ENCODE results near the gene ZNF599. TPM values are rescaled to one million over a fixed set of nuclear protein-coding genes. Genes with fewer than 3 reads are reported as not detected.

The ZNF599 gene
- total and polyA plus RNA-seq, 2 experiments from 2014 or later: 3.6 to 6.0 TPM

DNA sequence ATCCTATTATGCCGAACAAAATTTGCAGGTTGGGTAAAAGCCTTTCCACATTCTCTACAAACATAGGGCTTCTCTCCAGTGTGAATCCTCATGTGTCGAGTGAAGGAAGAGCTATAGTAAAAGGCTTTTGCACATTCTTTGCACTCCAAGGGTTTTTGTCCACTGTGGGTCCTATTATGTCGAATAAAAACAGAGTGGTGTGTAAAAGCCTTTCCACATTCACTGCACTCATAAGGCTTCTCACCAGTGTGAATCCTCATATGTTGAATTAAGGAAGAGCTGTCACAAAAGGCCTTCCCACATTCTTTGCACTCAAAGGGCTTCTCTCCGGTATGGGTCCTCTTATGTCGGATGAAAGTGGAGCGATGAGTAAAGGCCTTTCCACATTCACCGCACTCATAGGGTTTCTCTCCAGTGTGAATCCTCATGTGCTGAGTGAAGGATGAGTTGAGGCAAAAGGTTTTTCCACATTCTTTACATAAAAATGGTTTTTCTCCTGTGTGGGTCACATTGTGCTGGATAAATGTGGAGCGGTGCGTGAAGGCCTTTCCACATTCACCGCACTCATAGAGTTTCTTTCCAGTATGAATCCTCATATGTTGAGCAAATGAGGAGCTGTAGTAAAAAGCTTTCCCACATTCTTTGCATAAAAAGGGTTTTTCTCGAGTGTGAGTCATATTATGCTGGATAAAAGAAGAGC lies 13.6 kb downstream of the ZNF599 start:
- TF ChIP-seq, protein P1, sequence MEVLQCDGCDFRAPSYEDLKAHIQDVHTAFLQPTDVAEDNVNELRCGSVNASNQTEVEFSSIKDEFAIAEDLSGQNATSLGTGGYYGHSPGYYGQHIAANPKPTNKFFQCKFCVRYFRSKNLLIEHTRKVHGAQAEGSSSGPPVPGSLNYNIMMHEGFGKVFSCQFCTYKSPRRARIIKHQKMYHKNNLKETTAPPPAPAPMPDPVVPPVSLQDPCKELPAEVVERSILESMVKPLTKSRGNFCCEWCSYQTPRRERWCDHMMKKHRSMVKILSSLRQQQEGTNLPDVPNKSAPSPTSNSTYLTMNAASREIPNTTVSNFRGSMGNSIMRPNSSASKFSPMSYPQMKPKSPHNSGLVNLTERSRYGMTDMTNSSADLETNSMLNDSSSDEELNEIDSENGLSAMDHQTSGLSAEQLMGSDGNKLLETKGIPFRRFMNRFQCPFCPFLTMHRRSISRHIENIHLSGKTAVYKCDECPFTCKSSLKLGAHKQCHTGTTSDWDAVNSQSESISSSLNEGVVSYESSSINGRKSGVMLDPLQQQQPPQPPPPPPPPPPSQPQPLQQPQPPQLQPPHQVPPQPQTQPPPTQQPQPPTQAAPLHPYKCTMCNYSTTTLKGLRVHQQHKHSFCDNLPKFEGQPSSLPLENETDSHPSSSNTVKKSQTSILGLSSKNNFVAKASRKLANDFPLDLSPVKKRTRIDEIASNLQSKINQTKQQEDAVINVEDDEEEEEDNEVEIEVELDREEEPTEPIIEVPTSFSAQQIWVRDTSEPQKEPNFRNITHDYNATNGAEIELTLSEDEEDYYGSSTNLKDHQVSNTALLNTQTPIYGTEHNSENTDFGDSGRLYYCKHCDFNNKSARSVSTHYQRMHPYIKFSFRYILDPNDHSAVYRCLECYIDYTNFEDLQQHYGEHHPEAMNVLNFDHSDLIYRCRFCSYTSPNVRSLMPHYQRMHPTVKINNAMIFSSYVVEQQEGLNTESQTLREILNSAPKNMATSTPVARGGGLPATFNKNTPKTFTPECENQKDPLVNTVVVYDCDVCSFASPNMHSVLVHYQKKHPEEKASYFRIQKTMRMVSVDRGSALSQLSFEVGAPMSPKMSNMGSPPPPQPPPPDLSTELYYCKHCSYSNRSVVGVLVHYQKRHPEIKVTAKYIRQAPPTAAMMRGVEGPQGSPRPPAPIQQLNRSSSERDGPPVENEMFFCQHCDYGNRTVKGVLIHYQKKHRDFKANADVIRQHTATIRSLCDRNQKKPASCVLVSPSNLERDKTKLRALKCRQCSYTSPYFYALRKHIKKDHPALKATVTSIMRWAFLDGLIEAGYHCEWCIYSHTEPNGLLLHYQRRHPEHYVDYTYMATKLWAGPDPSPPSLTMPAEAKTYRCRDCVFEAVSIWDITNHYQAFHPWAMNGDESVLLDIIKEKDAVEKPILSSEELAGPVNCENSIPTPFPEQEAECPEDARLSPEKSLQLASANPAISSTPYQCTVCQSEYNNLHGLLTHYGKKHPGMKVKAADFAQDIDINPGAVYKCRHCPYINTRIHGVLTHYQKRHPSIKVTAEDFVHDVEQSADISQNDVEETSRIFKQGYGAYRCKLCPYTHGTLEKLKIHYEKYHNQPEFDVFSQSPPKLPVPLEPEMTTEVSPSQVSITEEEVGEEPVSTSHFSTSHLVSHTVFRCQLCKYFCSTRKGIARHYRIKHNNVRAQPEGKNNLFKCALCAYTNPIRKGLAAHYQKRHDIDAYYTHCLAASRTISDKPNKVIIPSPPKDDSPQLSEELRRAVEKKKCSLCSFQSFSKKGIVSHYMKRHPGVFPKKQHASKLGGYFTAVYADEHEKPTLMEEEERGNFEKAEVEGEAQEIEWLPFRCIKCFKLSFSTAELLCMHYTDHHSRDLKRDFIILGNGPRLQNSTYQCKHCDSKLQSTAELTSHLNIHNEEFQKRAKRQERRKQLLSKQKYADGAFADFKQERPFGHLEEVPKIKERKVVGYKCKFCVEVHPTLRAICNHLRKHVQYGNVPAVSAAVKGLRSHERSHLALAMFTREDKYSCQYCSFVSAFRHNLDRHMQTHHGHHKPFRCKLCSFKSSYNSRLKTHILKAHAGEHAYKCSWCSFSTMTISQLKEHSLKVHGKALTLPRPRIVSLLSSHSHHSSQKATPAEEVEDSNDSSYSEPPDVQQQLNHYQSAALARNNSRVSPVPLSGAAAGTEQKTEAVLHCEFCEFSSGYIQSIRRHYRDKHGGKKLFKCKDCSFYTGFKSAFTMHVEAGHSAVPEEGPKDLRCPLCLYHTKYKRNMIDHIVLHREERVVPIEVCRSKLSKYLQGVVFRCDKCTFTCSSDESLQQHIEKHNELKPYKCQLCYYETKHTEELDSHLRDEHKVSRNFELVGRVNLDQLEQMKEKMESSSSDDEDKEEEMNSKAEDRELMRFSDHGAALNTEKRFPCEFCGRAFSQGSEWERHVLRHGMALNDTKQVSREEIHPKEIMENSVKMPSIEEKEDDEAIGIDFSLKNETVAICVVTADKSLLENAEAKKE (CRISPR knock-in tag; IDR thresholded peaks at IDR 0.05): no peak
- TF ChIP-seq EZH2phosphoT487 (IDR thresholded peaks at IDR 0.05; ENCODE audit: unreplicated experiment): no peak
- TF ChIP-seq, protein P2, sequence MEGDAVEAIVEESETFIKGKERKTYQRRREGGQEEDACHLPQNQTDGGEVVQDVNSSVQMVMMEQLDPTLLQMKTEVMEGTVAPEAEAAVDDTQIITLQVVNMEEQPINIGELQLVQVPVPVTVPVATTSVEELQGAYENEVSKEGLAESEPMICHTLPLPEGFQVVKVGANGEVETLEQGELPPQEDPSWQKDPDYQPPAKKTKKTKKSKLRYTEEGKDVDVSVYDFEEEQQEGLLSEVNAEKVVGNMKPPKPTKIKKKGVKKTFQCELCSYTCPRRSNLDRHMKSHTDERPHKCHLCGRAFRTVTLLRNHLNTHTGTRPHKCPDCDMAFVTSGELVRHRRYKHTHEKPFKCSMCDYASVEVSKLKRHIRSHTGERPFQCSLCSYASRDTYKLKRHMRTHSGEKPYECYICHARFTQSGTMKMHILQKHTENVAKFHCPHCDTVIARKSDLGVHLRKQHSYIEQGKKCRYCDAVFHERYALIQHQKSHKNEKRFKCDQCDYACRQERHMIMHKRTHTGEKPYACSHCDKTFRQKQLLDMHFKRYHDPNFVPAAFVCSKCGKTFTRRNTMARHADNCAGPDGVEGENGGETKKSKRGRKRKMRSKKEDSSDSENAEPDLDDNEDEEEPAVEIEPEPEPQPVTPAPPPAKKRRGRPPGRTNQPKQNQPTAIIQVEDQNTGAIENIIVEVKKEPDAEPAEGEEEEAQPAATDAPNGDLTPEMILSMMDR (conservative IDR thresholded peaks at IDR 0.05; ENCODE audit: low read depth in 2 of 2): no peak
- TF ChIP-seq, protein P3, sequence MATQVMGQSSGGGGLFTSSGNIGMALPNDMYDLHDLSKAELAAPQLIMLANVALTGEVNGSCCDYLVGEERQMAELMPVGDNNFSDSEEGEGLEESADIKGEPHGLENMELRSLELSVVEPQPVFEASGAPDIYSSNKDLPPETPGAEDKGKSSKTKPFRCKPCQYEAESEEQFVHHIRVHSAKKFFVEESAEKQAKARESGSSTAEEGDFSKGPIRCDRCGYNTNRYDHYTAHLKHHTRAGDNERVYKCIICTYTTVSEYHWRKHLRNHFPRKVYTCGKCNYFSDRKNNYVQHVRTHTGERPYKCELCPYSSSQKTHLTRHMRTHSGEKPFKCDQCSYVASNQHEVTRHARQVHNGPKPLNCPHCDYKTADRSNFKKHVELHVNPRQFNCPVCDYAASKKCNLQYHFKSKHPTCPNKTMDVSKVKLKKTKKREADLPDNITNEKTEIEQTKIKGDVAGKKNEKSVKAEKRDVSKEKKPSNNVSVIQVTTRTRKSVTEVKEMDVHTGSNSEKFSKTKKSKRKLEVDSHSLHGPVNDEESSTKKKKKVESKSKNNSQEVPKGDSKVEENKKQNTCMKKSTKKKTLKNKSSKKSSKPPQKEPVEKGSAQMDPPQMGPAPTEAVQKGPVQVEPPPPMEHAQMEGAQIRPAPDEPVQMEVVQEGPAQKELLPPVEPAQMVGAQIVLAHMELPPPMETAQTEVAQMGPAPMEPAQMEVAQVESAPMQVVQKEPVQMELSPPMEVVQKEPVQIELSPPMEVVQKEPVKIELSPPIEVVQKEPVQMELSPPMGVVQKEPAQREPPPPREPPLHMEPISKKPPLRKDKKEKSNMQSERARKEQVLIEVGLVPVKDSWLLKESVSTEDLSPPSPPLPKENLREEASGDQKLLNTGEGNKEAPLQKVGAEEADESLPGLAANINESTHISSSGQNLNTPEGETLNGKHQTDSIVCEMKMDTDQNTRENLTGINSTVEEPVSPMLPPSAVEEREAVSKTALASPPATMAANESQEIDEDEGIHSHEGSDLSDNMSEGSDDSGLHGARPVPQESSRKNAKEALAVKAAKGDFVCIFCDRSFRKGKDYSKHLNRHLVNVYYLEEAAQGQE (IDR thresholded peaks at IDR 0.05; ENCODE audit: unreplicated experiment): no peak
- no peak for TF ChIP-seq ZNF114 (CRISPR knock-in tag; IDR thresholded peaks at IDR 0.05)
- TF ChIP-seq, protein P4, sequence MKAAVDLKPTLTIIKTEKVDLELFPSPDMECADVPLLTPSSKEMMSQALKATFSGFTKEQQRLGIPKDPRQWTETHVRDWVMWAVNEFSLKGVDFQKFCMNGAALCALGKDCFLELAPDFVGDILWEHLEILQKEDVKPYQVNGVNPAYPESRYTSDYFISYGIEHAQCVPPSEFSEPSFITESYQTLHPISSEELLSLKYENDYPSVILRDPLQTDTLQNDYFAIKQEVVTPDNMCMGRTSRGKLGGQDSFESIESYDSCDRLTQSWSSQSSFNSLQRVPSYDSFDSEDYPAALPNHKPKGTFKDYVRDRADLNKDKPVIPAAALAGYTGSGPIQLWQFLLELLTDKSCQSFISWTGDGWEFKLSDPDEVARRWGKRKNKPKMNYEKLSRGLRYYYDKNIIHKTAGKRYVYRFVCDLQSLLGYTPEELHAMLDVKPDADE (IDR thresholded peaks at IDR 0.05): no peak
- no peak for TF ChIP-seq STAT1 (IDR thresholded peaks at IDR 0.05; ENCODE audit: unreplicated experiment)
- no peak for TF ChIP-seq JUNB (IDR thresholded peaks at IDR 0.05; ENCODE audit: unreplicated experiment)
- TF ChIP-seq EZH2 (IDR thresholded peaks at IDR 0.05; ENCODE audit: low read depth, unreplicated experiment): no peak
- TF ChIP-seq ZNF331 (CRISPR knock-in tag; IDR thresholded peaks at IDR 0.05; ENCODE audit: low read depth): no peak
- TF ChIP-seq CREB1 (CRISPR knock-in tag; IDR thresholded peaks at IDR 0.05; ENCODE audit: low read depth): no peak
- no peak for TF ChIP-seq POLR2AphosphoS5 (IDR thresholded peaks at IDR 0.05; ENCODE audit: low read depth)
- no peak overlapping the region for H3K27ac Mint-ChIP-seq
- no peaks in the 10 kb centered on the region for H4K20me1 ChIP-seq (replicated peaks; ENCODE audit: insufficient read depth)

More for the DNA sequence above, 13.6 kb downstream of the ZNF599 start:
- Histone ChIP-seq H3K4me3 (no peak overlapping the region), H3K27ac (ENCODE audit: low read depth) (no peak overlapping the region), H3K79me2 (replicated peaks; ENCODE audit: insufficient read depth) (no peaks in the 10 kb centered on the region), H3K27me3 (ENCODE audit: insufficient read depth) (no peaks in the 10 kb centered on the region), H3K9me2 (ENCODE audit: insufficient read depth) (no peaks in the 10 kb centered on the region), H3K4me2 (no peak overlapping the region), H3K4me1 (ENCODE audit: insufficient read depth) (no peaks in the 10 kb centered on the region), H3K36me3 (ENCODE audit: insufficient read depth) (peaks cover 26% of the 10 kb centered on the region), H3F3A (replicated peaks; ENCODE audit: low read depth) (no peaks in the 10 kb centered on the region), H2AFZ (no peak overlapping the region)
- DNase-seq (ENCODE audit: low spot score) (no peak), ATAC-seq (no peak)
- Mint-ChIP-seq H3K4me1 (no peaks in the 10 kb centered on the region), H3K9me3 (peaks cover 91% of the 10 kb centered on the region), H3K4me3 (no peak overlapping the region), H3K36me3 (ENCODE audit: low read depth) (peaks cover 67% of the 10 kb centered on the region), H3K27me3 (ENCODE audit: insufficient read depth, low read depth, poor library complexity) (no peaks in the 10 kb centered on the region)

All from GM23338 (cell line).